ENCODE results near the gene PPP6R1. TPM values are rescaled to one million over a fixed set of nuclear protein-coding genes. Genes with fewer than 3 reads are reported as not detected.

PPP6R1 gene
- total RNA-seq, 1 experiment from 2014 or later, result 79.7 TPM

GRCh38 chr19:55232986-55233385 lies 25.8 kb downstream of the PPP6R1 start:
- TF ChIP-seq CTCF (conservative IDR thresholded peaks at IDR 0.05), result no peak
- H3T11ph ChIP-seq (ENCODE audit: low read length), result no peak overlapping the region
- no peak overlapping the region for H2BK12ac ChIP-seq (ENCODE audit: insufficient read length, low read depth, low read length)
- no peaks in the 10 kb centered on the region for H3K79me2 ChIP-seq (ENCODE audit: insufficient read depth, low read length)
- H3K23ac ChIP-seq (ENCODE audit: insufficient read length, low read depth, low read length), result no peak overlapping the region
- no peaks in the 10 kb centered on the region for H3K9me3 ChIP-seq (ENCODE audit: control insufficient read depth, low read depth, low read length)
- H3K79me1 ChIP-seq (ENCODE audit: insufficient read depth, low read depth, low read length, poor library complexity, severe bottlenecking), result no peaks in the 10 kb centered on the region
- H3K14ac ChIP-seq (ENCODE audit: insufficient read depth, low read length), result no peak overlapping the region
- no peak overlapping the region for H3K4ac ChIP-seq (ENCODE audit: low read depth, low read length)
- no peak overlapping the region for H3K27ac ChIP-seq (ENCODE audit: insufficient read length, low read depth, low read length)
- H4K91ac ChIP-seq (ENCODE audit: insufficient read length, low read depth, low read length), result no peak overlapping the region
- no peak overlapping the region for H3K56ac ChIP-seq (ENCODE audit: insufficient read length, low read depth, low read length)
- no CpG with 5 or more reads among the region's 5 CpGs for WGBS (ENCODE audit: extremely low coverage, insufficient read length, low lambda C conversion rate)
- no peak overlapping the region for H4K8ac ChIP-seq (replicated peaks; ENCODE audit: insufficient read length, low read depth, low read length)
- no peak overlapping the region for H3K18ac ChIP-seq (ENCODE audit: insufficient read length, low read depth, low read length)
- Mint-ChIP-seq H3K4me1 (no peaks in the 10 kb centered on the region), H3K27me3 (ENCODE audit: low read depth) (no peaks in the 10 kb centered on the region), H3K27ac (no peak overlapping the region), H3K9me3 (no peaks in the 10 kb centered on the region), H3K36me3 (ENCODE audit: insufficient read depth in 1 of 3, low read depth in 3 of 3) (peaks cover 23 to 61% (median 61%) of the 10 kb centered on the region in 3 experiments; a peak in 6 of 7 replicates), H3K4me3 (no peak overlapping the region)
- H4K5ac ChIP-seq (ENCODE audit: insufficient read length, low read depth, low read length), result no peak overlapping the region
- no peak overlapping the region for H2BK20ac ChIP-seq (ENCODE audit: low read depth, low read length, poor library complexity, severe bottlenecking)
- H3K4me1 ChIP-seq (ENCODE audit: insufficient read depth, low read length), result no peaks in the 10 kb centered on the region
- no peaks in the 10 kb centered on the region for H3K27me3 ChIP-seq (ENCODE audit: insufficient read depth, low read length)
- no peaks in the 10 kb centered on the region for H3K23me2 ChIP-seq (ENCODE audit: insufficient read length, low read depth, low read length, poor library complexity, severe bottlenecking)
- H2BK5ac ChIP-seq (ENCODE audit: insufficient read length, low read length), result no peak overlapping the region
- DNase-seq, result no peak
- no peak overlapping the region for H3K4me2 ChIP-seq (ENCODE audit: insufficient read depth, insufficient read length, low read length)
- no peak overlapping the region for H2BK15ac ChIP-seq (ENCODE audit: low read depth, low read length)
- H2AK5ac ChIP-seq (ENCODE audit: insufficient read length, low read length), result no peak overlapping the region
- H3K9ac ChIP-seq (ENCODE audit: extremely low read depth, insufficient read length, low read length), result no peak overlapping the region
- no peak overlapping the region for H2BK120ac ChIP-seq (ENCODE audit: low read depth, low read length, poor library complexity, severe bottlenecking)
- no peaks in the 10 kb centered on the region for H4K20me1 ChIP-seq (ENCODE audit: control insufficient read depth, insufficient read depth, insufficient read length)
- no peak overlapping the region for H2AFZ ChIP-seq (ENCODE audit: low read length)

All from H9 (cell line).